SJSA1 (cell line): Measurements from ENCODE around the gene DHH. TPM values are rescaled to one million over a fixed set of nuclear protein-coding genes. Genes with fewer than 3 reads are reported as not detected.
A peak's percentile ranks its signal among the peaks of the same experiment; 100 is the strongest.
"Not testable (repeated sequence)": the region's sequence is repeated elsewhere in the genome, so short reads cannot be mapped to it uniquely, and the experiment has no call there.

Source experiments
- DNase-seq, 2 experiments: peaks; one replicate each; pipeline ENCODE4 v3.0.0-alpha.2; 2015 to 2020; ENCODE audit warnings: low spot score in 2 of 2, low read depth in 1 of 2
- H3K27ac ChIP-seq: fragments of 250-450 bp; sonication (Bioruptor Pico); 2 replicates; pipeline ENCODE4 v1.5.1; 2020; ENCODE audit warnings: mild to moderate bottlenecking, moderate library complexity
- H3K27me3 ChIP-seq: fragments of 250-450 bp; sonication (Bioruptor Pico); replicated peaks from 2 replicates; pipeline ENCODE4 v1.5.1; 2020; ENCODE audit warnings: mild to moderate bottlenecking, moderate library complexity
- H3K36me3 ChIP-seq: fragments of 250-450 bp; sonication (Bioruptor Pico); 2 replicates; pipeline ENCODE4 v1.5.1; 2020; ENCODE audit warnings: mild to moderate bottlenecking
- H3K4me1 ChIP-seq: fragments of 250-450 bp; sonication (Bioruptor Pico); replicated peaks from 2 replicates; pipeline ENCODE4 v1.6.1; 2021; ENCODE audit warnings: mild to moderate bottlenecking
- H3K4me3 ChIP-seq: fragments of 250-450 bp; sonication (Bioruptor Pico); 2 replicates; pipeline ENCODE4 v1.5.1; 2020; ENCODE audit warnings: mild to moderate bottlenecking
- H3K9me3 ChIP-seq: fragments of 250-450 bp; sonication (Bioruptor Pico); replicated peaks from 2 replicates; pipeline ENCODE4 v1.5.1; 2020; ENCODE audit warnings: mild to moderate bottlenecking
- total RNA-seq: library from RNA; depleted of rRNA; stranded (reverse); fragments of >200 nt; shearing (Covaris generic); gene quantifications from 2 replicates; pipeline ENCODE4 v1.2.3, GENCODE V29; 2014

The DHH gene
- total RNA-seq, 1 experiment from 2014 or later = not detected

DNA sequence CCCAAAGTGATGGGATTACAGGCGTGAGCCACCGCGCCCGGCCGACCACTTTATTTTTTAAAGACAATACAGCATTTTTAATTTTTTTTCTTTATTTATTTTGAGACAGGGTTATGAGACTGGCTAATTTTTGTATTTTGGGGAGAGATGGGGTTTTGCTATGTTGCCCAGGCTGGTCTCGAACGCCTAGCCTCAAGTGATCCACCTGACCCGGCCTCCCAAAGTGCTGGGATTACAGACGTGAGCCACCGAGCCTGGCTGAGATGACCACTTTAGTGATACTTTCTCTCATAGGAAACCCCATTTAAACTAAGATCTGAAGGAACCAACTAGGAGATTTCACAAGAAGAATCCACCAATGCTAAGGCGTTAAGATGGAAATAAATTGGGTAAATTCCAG is 23.6 kb downstream of the DHH start:
- no peaks in the 10 kb centered on the region for H3K36me3 ChIP-seq
- H3K4me1 ChIP-seq = peaks cover 10% of the 10 kb centered on the region
- no peak overlapping the region for H3K27ac ChIP-seq
- no peak for DNase-seq
- H3K27me3 ChIP-seq = no peaks in the 10 kb centered on the region
- H3K9me3 ChIP-seq = no peaks in the 10 kb centered on the region
- no peak overlapping the region for H3K4me3 ChIP-seq

DNA sequence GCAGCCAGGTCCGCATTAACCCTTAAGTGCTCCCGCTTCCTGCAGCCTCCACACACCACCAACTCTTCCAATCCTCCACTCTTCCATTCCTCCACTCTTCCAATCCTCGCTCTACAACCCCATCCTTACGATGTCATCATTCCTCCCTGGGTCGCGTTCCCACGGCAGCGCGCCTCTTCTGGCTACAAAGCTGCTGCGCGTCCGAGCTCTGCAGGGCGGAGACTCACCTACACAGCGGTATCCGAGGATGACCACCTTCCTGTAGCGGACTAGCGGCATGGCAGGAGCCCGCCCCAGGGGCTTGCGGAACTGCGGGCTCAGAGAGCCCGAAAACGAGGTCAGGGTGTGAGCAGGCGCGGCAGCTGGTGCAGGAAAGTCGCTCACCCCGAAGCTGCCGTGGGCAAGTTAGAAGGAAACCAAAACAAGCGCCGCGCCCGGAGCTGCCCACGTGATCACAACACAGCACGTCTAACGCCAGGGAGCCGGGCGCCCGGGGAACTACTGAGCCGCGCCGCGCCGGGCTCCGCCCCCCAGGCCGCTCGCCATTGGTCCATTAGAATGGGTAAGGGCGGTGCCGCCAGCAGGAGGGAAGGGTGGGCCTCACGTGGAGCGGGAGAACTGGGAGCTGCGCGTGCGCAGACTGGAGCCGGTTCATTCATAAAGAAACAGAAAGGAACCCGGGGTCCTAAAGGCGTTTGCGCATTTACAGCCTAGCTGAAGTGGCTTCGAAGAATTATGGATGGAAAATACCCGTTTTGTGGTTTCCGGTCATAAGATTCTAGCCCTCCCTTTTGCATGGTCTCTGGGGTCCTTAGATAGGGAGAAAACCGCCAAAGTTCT is 24.9 kb downstream of the DHH start, which contains the start of gene RHEBL1:
Gene RHEBL1 (minus strand): TSS at position 473 of the 840 bp plus-strand sequence. CDS start 194 bp downstream, at position 279.
- peaks cover 10% of the 10 kb centered on the region for H3K4me1 ChIP-seq
- peak within 1 kb of the TSS; percentile 40 for H3K27ac ChIP-seq
- H3K27me3 ChIP-seq = no peaks in the 10 kb centered on the region
- H3K36me3 ChIP-seq = no peaks in the 10 kb centered on the region
- DNase-seq = peak; percentile 96 to 99
- no peaks in the 10 kb centered on the region for H3K9me3 ChIP-seq
- peak within 1 kb of the TSS; percentile 55 for H3K4me3 ChIP-seq

DNA sequence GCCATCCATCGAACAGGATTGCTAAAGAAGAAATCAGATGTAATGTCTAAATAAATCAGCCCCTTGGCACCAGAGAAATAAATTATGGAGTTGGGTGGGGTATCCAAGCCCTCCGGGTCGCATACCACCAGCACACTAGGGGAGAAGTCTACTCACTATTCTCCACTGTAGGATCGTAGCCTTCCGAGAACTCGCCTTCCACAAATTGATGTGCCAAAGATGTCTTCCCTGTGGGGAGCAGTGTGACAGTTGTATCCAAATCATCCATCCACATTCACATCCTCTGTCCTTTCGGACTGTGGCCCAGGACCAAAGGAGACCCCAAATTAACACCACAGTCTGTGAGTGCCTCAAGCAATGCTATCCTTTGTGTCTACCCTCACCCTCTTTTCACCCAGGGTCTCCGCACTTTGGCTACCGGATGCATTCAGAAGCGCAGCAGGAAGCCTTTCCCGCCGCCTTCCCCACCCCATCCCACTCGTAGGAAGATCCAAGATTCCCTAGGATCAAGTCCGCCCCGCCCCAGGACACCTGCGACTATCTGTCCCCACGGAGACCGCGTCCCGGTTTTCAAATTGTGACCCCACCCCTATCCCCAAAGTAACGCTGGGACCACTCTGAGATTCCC is 25.6 kb downstream of the DHH start:
- Histone ChIP-seq H3K36me3 (no peaks in the 10 kb centered on the region), H3K4me3 (peak overlapping the region; percentile 55), H3K27me3 (no peaks in the 10 kb centered on the region), H3K27ac (no peak overlapping the region), H3K9me3 (no peaks in the 10 kb centered on the region), H3K4me1 (peaks cover 10% of the 10 kb centered on the region)
- no peak for DNase-seq

DNA sequence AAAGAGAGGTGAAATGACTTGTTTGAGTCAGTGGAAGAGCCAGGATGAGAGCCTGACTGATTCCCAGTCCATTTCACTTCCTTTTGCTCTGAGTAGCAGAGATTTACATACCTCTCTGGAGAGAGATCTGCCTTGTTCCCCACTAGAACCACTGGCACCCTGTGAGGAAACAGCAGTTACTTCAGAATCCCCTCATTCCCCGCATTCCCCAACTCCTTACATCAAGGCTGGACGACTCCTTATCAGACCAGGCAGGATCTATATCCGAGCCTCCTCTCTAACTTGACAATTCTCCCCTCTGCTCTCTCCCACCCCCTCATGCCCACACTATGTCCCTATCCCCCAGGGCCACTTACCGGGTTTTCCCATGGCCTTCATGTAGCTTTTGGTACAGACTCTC is 28.5 kb downstream of the DHH start:
- Histone ChIP-seq H3K36me3 (no peaks in the 10 kb centered on the region), H3K9me3 (no peaks in the 10 kb centered on the region), H3K27me3 (no peaks in the 10 kb centered on the region), H3K27ac (no peak overlapping the region), H3K4me3 (no peak overlapping the region), H3K4me1 (peaks cover 15% of the 10 kb centered on the region)
- no peak for DNase-seq

DNA sequence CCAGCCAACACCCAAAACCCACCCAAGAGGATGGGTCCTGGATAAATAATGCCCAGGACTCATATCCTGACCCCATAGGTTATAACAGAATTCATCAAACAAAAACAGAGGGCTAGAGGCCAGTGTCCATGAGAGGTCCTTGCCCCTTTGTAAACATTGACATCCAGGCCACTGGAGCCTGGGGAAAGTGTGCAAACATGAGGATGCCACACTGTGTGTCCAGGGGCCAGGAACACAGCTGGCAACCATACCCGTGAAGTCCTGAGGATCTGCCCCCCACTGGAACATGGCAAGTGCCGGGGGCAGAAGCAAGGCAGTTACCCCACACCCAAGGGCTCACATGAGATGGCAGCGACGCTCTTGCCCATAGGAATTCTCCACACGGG is 29.8 kb downstream of the DHH start:
- Histone ChIP-seq H3K9me3 (no peaks in the 10 kb centered on the region; the same call in 1 of the 2 replicates), H3K4me1 (peaks cover 12% of the 10 kb centered on the region), H3K36me3 (peaks cover 8% of the 10 kb centered on the region), H3K27ac (no peak overlapping the region), H3K27me3 (no peaks in the 10 kb centered on the region), H3K4me3 (no peak overlapping the region)
- DNase-seq = no peak

DNA sequence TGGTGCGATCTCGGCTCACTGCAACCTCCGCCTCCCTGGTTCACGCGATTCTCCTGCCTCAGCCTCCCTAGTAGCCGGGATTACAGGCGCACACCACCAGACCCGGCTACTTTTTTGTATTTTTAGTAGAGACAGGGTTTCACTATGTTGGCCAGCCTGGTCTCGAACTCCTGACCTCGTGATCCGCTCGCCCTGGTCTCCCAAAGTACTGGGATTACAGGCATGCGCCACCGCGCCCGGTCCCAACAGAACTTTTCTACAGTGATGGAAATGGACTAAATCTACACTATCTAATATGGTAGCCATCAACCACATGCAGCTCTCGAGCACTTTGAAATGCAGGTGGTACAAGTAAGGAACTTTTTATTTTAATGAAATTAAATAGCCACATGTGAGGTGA is 32.7 kb downstream of the DHH start:
- Histone ChIP-seq H3K4me1 (peaks cover 24% of the 10 kb centered on the region), H3K36me3 (peaks cover 27% of the 10 kb centered on the region)
- H3K27me3 ChIP-seq, H3K4me3 ChIP-seq, H3K27ac ChIP-seq, H3K9me3 ChIP-seq, DNase-seq: not testable (repeated sequence)

DNA sequence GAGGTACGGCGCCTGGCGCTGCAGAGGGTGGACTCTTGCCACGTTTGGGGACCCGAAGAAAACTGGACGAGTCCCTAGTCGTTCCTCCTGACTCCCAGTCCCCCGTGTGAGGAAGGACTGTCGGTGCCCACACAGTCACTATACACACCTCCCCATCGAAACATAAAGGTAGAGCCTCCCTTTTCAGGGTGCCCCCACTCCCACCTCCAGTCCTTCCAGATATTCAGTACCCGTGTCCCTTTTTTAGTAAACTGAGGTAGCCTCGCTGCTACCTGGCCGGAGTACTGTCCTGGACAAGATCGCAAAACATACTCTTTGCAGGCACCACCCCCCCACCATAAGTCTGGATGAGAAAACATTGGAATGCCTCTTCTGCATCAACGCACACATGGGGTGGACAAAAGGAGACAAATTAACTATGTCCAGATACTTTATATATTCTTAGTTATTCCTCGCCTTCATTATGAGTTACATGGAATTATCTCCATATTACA is 33.4 kb downstream of the DHH start:
- Histone ChIP-seq H3K27ac (peak overlapping the region; percentile 93), H3K4me1 (peaks cover 31% of the 10 kb centered on the region), H3K4me3 (peak overlapping the region; percentile 98), H3K36me3 (peaks cover 33% of the 10 kb centered on the region), H3K27me3 (no peaks in the 10 kb centered on the region), H3K9me3 (no peaks in the 10 kb centered on the region; the same call in 1 of the 2 replicates)
- DNase-seq = no peak

DNA sequence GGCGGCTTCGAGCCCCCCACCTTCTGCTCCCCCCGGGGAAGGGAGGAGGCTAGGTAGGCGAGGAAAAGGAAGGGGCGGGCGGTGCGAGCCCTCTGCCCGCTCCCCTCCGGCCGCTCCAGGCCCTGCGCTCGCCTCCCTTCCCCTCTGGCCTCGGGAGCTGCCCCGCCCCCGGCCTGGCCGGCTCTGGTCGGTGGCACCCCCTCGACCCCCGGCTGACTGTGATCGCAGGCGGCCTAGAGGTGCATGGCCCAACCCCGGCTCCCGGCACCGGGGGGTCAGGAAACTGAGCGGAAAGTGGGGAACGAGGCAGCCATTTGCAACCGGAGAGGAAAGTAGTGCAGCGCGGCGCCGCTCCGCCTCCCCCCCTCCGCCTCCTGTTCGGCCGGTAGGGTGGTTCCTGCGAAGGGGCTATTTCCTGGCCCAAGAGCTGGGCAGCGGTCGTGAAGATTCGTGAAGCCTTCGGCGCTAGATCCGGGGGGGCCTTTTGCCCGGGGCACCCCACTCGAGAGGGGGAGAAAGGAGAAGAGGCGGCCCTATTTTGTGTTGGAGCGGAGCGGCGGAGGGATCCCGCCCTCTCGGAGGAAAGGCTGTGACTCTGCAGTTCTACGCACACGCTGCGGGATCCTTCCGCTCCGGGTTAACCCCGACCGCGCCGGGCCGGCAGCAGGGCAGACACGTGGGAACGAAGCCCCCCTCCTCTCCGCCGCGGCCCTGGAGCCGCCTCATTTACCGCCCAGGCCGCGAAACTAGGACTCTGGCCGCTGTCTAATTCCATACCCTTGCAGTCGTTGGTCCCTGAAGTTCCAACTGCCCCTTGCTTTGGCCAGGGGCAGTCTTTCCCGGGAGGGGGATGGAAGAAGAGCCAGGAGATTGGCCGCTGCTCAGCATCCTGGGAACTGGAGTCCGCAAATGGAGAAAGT is 34.1 kb downstream of the DHH start, which contains the start of gene KMT2D:
Gene KMT2D (minus strand): TSS at position 558 of the 920 bp plus-strand sequence. CDS start 5,470 bp downstream, outside the sequence.
- peak within 1 kb of the TSS; percentile 93 for H3K27ac ChIP-seq

DNA sequence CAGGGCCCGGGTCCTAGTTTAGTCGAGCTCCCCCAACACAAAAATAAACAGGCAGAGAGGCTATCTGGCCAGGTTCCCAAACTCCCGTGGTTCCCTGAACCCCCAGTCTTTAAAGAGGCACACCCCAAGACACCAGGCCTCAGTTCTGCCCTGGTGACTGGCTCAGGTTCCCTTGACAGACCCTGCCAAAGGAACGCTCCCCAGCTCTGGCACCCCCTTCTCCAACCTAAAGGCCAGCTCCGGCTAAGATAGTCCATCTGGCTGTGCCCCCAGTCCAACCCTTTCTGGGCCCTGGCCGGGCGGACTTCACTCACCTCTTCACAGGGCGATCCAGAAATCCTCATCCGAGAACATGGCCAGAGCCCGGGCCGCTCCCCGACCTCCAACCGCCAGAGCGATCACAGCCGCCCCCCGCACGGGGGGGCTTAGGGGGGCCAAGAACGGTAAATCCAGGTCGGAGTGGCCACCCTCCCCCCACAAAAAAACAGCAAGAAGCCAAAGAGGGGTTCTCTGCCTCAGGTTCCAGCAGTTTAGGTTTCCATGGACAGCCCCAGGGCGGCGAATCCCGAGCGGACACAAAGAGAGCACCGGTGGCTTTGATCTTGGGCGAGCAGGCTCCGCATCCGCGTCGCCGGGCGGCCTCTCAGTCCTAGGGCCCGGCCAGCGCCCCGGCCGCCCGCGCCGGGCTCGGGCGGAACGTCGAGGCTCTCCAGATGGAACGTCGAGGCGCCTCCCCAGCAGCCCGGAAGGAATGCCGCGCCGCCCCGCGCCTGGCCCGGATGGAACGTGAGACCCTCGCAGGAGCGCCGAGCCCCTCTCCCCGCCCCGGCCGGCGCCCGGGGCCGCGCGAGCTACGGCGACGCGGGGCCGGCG is 35.1 kb downstream of the DHH start:
- no peaks in the 10 kb centered on the region; the same call in 1 of the 2 replicates for H3K9me3 ChIP-seq
- H3K4me1 ChIP-seq = peaks cover 38% of the 10 kb centered on the region
- no peaks in the 10 kb centered on the region for H3K27me3 ChIP-seq
- DNase-seq = peak in 1 of 2 experiments; percentile 38
- peak overlapping the region; percentile 93 for H3K27ac ChIP-seq
- peak overlapping the region; percentile 98 for H3K4me3 ChIP-seq
- peaks cover 50% of the 10 kb centered on the region for H3K36me3 ChIP-seq

More for the DNA sequence above, 34.1 kb downstream of the DHH start, which contains the start of gene KMT2D:
- peaks cover 40% of the 10 kb centered on the region for H3K36me3 ChIP-seq
- H3K9me3 ChIP-seq = no peaks in the 10 kb centered on the region; the same call in 1 of the 2 replicates
- peak; percentile 93 to 97 for DNase-seq
- peak within 1 kb of the TSS; percentile 98 for H3K4me3 ChIP-seq
- peaks cover 38% of the 10 kb centered on the region for H3K4me1 ChIP-seq
- no peaks in the 10 kb centered on the region for H3K27me3 ChIP-seq

DNA sequence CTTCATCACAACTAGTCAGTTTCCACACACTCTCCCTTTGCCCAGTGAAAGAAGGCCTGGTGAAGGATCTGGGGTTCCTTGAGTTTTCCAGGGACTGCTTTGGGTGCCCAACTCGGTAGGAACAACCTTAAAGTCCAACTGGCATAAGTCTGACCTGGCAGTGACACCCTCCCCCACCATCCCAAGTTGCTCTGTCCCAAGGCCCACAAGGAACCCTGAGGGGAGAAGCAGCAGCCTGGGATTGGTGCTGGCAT is 35.6 kb downstream of the DHH start:
- Histone ChIP-seq H3K4me3 (peak overlapping the region; percentile 98), H3K27me3 (no peaks in the 10 kb centered on the region), H3K4me1 (peaks cover 38% of the 10 kb centered on the region), H3K9me3 (no peaks in the 10 kb centered on the region; the same call in 1 of the 2 replicates), H3K27ac (no peak overlapping the region; the same call in 1 of the 2 replicates), H3K36me3 (peaks cover 56% of the 10 kb centered on the region)
- DNase-seq = no peak

DNA sequence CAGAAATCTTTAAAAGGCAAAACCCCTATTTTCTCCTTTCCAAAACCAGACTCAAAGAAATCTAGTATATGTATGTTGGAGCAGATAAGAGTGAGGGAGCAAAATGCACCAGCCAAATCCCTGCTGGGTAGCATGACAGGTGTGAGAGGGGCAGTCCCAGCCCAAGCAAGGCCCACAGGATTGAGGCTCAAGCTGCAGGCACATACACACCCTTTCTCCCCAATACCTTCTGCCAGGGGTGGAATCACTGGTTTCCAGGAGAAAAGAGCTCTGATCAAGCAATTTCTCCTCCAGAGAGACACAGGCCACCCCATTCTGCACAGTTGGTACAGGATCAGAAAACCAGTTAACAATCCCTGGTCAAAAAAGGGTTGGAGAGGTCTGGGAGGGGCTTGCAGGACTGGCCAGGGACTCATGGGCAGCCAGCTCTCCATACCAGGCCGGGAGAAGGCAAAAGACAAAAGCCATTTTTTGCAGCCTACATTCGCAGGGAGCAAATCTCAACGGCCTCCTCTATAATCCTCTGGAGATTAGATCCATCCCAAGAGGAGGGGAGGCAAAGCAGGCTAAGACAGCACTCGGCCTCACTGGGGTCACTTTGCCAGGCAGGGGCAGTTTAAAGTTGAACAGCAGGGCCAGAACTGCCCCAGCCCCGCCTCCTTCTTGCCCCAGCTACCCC is 36.1 kb downstream of the DHH start:
- Histone ChIP-seq H3K27ac (no peak overlapping the region), H3K36me3 (peaks cover 60% of the 10 kb centered on the region), H3K4me1 (peaks cover 38% of the 10 kb centered on the region)

DNA sequence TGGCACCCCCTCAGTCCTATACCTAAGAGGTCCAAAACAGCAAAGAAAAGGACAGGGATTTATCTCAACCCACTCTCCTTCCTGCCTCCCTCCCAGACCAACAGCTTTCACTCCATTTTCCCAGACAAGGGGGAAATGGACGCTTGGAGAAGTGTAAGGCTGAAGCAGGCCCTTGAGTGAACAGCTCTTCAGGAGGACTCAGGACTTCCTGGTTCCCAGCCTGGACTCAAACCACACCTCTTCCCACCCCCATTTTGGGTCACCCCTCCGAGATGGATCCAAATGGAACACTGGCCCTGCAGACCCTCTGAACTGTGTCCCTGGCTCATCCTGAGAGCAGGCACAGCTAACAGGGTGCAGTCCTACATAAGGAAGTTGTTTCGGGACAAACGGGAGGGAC is 36.7 kb downstream of the DHH start:
- Histone ChIP-seq H3K9me3 (no peaks in the 10 kb centered on the region; the same call in 1 of the 2 replicates), H3K27me3 (no peaks in the 10 kb centered on the region), H3K4me1 (peaks cover 38% of the 10 kb centered on the region), H3K36me3 (peaks cover 67% of the 10 kb centered on the region), H3K27ac (no peak overlapping the region), H3K4me3 (peak overlapping the region; percentile 98)
- DNase-seq = no peak

More for the DNA sequence above, 36.1 kb downstream of the DHH start:
- Histone ChIP-seq H3K27me3 (no peaks in the 10 kb centered on the region), H3K4me3 (peak overlapping the region; percentile 98), H3K9me3 (no peaks in the 10 kb centered on the region; the same call in 1 of the 2 replicates)
- DNase-seq = no peak
